Measurements from ENCODE around the gene KPNA4.
"Not testable (repeated sequence)": the region's sequence is repeated elsewhere in the genome, so short reads cannot be mapped to it uniquely, and the experiment has no call there.

The KPNA4 gene

DNA sequence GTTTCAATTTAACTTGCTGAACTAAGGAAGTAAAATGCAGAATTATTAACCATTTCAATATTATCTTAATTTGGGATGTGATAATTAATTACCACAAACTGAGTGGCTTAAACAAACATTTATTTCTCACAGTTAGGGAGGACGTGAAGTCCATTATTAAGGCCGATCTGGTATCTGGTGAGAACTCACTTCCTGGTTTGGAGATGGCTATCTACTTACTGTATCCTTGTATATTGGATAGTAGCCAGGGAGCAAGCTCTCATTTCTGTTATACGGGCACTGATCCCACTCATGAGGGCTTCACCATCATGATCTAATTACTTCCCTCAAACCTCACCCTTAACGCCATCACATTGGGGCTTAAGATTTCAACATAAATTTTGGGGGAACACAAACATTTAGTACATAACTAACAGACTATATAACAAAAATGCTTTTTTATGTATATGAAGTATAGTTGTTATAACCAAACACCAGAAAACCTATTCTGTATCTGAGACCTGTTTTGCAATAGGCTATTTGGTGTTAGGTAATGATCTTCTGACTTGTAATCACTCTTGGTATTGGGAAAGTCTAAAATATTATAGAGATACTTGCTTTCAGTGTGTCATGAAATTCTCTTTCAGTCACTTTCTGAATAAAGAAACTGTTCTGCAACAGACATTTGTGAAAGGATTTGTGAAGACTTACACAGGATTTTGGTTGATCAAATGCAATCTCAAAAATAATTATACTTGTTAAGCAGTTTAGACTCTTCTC is 4.7 kb upstream of the KPNA4 start:
- DNase-seq: no peak

DNA sequence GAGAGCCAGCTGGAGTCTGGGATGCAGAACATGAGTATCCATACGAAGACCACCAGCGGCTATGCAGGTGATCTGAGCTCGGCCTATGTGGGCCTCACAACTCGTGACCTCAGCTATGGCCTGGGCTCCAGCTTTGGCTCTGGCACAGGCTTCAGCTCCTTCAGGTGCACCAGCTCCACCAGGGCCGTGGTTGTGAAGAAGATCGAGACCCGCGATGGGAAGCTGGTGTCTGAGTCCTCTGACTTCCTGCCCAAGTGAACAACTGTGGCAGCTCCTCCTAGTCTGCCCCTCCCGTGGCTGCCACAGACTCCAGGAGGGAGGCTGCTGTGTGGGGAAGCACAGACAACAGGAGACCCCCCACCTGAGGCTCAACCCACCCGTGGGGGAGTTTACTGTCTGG is 3.6 kb upstream of the KPNA4 start:
- no peak for DNase-seq

DNA sequence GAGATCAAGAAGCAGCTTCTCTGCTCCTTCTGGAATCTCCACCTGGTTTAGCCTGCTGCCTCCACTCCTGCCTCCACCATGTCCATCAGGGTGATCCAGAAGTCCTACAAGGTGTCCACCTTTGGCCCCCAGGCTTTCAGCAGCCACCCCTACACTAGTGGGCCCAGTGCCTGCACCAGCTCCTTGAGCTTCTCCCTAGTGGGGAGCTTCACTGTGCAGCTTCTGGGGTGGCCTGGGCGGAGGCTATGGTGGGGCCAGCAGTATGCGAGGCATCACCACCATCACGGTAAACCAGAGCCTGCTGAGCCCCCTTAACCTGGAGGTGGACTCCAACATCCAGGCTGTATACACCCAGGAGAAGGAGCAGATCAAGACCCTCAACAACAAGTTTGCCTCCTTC is 2.4 kb upstream of the KPNA4 start:
- no peak for DNase-seq

DNA sequence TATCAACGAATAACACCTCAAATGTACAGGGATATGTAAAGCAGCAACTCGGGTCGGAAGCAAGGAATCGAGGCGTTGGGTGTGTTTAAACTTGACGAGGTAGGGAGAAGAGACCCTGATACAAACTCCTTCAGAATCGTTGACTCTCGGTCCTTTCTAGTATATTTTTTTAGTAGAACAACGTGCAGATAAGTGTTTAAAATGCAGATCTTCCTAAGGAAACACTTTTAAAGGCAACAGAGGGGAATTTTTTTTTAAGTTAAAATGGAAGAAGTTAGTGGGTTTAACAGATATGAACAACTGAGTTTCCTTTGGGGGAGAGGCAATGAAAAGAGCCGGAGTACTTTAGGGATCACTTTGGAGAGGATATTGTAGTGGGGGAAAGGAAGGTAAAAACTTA is 1.1 kb upstream of the KPNA4 start:
- no peak for DNase-seq

DNA sequence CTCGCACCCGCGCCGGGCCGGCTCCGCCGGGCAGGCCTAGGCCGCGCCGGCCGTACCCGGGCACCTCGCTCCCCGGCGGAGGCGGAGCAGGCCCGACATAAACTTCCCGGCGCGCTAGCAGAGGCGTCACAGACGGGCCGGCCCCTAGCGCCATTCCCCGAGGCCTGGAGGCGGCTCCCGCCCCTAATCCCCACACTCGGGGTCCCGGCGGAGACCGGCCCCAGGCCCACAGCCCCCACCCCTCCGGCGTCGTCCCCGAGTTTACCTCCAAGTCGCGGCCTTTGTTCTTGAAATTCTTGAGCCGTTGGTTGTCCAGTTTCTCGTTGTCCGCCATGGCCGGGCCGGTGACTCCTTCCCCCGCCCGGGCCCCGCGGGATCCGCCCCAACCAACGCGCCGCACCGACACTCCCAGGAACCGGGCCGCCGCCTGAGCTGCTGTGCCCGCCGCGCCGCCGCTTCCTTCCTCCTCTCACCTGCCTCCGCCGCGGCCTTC is 376 bp downstream of the KPNA4 start:
- DNase-seq: peak; percentile 63

DNA sequence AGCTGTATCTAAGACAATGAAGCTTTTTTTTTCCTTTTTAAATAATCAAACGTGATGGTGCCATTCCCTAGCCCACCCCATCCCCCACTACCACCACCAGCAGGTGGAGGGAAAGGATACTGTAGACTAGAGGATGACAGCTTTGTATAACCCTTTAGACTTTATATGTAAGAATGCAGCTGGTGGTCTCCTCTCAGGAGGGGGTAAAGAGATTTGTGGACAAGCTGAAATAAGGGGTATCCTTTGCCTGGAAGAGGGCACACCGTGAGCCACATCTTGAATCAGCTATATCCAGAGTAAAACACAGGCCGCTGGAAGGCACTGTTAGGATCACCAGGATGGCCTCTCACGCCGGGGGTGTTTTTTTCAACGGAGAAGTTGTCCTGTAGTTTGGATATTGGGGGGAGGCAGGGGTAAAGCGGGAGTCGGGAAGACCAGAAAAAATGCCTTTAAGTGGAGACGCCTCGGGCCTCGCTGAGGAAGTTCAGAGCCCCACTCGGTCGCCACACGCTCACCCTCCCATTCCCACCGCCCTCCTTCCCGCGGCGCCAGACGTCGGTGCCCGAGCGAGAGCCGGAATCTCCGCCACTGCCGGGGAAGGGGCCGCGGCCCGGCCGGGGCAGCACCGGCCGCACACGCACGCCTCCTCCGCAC is 986 bp downstream of the KPNA4 start:
- DNase-seq: peak; percentile 63

DNA sequence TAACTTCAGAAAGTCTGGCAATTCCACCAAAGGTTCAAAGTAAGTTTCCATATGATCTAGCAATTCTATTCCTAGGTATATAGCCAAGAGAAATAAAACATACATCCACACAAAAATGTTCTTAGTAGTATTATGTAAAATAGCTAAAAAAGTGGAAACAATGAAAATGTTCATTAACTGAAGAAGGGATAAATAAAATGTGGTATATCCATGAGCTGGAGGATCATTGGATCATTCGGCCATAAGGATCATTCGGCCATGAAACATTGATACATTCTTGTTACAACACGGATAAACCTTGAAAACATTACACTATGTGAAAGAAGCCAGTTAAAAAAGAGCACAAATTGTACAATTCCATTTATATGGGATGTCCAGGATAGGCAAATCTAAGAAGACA is 2.4 kb downstream of the KPNA4 start:
- no peak for DNase-seq

DNA sequence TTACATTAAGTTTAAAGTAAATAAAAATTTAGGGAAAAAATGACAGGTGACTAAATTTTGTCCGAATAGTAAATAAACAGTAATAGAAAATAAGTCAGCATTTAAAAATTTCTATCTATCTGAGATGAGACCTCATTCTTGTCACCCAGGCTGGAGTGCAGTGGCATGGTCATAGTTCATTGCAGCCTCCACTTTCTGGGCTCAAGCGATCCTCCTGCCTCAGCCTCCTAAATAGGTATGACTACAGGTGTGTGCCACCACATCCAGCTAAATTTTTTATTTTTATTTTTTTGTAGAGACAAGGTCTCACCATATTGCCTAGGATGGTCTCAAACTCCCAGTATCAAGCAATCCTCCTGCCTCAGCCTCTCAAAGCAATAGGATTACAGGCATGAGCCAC is 7.8 kb downstream of the KPNA4 start:
- no peak for DNase-seq

DNA sequence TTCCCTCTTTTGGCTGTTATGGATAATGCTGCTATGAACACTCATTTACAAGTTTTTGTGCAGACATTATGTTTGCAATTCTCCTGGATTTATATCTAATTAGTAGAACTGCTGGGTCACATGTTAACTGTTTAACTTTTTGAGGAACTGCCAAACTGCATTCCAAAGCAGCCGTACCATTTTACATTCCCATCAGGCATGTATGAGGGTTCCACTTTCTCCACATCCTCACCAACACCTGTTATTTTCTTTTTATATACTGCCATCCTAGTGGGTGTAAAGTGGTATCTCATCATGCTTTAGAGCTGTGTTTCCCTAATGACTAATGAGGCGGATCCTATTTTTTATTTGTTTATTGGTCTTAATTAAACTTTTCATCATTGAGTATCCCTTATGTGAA is 9.2 kb downstream of the KPNA4 start:
- no peak for DNase-seq

DNA sequence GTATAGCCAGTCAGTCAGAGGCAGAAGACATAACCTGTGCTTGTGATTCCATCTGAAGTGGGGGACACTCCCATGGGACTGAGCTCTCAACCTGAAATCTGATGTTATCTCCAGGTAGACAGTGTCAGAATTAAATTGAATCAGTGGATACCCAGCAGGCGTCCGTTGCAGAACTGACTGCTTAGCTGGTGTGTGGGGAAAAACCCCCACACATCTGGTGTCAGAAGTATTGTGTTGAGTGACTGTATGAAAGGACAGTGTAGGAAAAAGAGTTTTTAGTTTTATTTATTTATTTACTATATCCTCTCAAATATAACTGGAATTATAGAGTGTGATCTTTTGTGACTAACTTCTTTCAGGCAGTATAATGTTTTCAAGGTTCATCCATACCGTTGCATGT is 10.4 kb downstream of the KPNA4 start:
- DNase-seq: no peak

DNA sequence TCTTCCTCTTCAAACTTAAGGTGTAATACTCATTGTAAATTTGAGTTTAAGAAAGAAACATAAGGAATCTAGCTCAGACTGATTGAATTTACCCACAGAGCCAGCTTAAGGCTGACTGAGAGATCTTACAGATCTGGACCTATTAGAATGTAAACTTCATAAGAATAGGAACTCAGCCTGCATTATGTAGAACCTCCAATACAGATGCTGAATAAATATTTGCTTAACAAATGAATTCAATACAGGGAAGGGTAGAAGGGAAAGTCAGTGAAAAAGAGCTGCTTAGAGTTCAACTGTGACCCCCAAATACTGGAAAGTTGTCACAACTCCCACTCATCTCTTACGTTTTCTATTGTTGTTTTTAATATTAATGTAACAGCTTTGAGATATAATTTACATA is 11.5 kb downstream of the KPNA4 start:
- DNase-seq: no peak

DNA sequence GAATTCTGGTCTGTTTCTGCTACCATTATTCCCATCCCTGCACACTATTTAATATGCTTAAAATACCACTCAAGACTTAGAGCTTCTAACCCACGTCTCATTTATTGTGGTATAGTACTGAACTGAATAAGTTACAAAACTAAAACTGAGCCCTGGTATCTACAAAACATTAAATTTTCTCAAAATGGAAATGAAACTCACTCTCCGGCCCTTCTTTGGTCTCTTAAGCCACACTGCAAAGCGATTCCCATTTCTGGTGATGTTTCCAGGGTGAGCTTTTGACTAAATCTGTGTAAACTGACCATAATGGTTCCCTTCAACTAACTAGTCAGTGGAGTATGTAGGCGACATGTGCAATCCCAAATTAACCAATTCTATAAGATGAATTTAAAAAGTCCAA is 18.6 kb downstream of the KPNA4 start:
- DNase-seq: no peak

DNA sequence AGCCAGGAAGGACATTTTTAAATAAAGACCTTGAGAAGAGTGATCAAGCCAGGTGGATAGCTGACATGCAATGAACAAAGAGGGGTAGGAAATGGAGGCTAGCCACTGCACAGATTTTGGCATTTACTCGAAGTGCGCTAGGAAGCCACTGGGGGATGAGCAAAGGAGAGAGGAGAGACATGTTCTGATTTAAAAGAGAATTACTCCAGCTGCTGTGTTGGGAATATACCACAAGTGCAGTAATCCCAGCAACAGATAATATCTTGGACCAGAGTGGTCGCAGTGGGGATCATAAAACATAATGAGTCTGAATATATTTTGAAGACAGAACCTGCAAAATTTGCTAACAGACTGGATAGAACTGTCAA is 19.9 kb downstream of the KPNA4 start:
- DNase-seq: no peak

DNA sequence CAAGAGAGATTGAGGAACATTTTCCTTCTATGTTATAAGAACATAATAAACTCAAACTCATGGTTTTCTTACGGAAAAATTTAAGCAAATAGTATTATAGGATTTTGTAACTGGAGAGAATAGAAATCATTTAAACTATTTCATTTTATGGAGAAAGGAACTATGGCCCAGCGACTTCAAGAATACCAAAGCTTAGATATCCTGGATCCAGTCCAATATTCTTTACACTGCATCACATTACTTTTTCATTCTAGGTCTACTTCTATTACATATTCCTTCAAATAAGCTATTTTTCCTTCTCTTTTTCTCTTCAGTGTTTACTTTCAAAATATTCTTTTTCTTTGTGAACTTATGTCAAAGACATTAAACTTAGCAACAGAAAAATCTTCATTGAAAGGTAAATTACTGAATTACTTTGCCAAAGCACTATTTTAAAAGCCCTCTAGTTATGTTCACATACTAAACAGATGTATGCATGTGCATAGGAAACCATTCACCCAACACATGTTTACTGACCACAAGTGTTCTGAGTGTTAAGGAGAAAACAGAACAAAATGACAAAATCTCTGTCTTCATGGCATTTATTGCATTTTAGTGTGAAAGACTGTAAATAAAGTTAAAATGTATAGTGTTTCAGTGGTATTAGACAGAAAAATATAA is 20.4 kb downstream of the KPNA4 start:
- DNase-seq: no peak

DNA sequence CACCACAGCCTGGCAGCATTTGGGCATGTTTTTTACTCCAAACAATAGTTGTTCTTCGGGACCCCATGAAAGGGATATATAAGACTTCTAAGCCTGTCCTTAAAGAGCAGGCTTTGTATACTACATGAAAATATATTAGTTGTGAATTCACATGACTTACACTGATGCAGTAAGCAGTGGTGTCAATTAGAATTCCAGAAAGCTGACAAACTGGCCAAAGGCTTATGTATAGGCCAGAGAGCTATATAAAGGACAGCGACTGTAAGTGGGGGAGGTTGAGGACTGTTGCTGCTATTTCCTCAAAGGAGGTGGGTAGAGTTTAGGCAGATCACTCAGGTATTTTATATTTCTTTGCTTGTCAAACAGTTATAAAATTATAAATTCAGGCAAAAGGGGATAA is 24.8 kb downstream of the KPNA4 start:
- no peak for DNase-seq

DNA sequence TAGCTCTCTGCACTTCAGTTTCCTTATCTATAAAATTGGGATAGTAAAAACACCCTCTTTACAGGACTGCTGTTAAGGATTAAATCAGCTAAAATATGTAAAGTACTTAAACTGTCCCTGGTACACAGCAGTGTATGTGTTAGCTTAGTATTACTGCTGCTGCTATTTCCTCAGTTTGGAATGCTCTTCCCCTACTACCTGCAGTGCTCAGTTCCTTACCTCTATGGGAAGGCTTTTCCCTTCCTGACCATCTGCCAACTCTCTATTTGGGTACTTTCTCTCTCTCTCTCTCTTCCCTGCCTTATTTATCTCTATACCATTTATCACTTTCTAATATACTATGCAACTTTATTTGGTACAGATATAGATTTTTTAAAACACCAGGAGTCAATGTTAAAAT is 26.5 kb downstream of the KPNA4 start:
- DNase-seq: no peak

DNA sequence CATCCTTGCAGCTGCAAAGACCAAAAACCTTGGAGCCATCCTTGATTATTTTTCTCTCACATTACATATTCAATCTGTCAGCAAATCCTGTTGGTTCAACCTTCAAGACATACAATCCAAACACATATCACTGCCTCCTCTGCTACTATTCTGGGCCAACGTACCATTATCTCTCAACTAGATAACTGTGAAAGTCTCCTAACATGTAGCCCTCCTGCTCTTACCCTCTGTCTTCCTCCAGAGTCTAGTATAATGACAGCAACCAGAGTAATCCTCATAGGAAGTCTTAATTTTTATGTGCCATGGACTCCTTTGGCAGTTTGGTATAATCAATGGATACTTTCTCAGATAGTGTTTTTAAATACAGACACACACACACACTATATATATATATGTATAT is 27.6 kb downstream of the KPNA4 start:
- DNase-seq: no peak

DNA sequence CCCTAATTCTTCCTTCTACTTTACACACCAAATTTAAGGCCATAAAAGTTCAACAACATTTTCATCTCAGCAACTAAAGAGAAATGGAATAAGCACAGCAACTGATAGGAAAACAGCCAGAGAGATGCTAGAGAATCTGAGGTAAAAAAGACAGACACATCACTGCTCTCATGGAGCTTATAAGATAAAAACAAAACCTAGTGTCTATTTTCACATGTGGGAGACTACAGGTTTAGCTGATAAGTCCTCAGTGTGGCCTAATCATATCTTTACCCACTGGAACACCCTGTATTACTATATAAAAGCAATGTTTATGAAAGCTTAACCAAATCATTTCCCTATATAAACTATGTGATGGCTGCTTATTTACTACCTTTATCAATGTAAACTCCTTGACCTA is 33.0 kb downstream of the KPNA4 start:
- no peak for DNase-seq

DNA sequence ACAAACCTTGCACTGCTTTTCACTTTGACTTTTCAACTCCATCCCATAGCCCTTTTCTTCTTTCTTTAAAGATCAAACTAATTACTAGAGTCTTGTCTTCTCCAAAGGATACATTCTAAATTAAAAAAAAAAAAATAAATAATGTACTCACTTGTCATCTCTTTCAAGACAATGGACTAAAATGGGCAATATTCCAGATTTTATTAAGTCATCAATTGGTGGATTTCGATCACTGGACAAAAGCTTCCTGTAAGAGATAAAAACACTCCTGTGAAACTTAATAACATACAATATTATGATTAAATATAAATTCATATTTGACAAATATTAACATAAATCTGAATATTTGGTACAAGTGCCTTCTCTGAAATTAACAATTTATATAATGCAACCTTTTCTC is 34.1 kb downstream of the KPNA4 start:
- DNase-seq: no peak

DNA sequence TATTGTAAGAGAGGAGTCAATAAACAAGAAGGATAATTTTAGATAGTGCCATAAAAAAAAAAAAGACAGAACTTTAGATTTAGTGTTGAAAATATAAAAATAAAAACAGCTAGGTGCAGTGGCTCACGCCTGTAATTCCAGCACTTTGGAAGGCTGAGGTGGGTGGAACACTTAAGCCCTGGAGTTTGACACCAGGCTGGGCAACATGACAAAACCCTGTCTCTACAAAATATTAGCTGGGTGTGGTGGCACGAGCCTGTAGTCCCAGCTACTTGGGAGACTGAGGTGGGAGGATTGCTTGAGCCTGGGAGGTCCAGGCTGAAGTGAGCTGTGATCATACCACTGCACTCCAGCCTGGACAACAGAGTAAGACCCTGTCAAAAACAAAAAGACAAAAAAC is 49.0 kb downstream of the KPNA4 start:
- not testable (repeated sequence) for DNase-seq

DNA sequence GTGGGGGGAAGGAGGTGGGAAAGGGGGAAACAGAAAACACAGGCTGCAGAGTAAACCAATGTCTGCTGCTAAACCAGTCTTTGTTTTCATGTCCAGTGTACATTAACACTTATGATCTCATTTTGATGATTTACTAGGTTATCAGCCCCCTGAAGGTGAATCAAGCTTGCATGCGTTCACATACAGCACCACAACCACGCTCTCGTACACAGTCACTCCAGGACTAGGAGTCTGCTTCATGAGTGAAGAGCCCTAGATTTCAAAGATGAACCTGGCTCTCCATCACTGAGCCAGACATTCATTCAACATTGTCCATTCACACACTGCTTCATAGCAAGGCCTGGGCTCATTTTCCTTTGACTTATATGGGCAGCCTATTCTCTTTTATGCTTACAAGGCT is 64.0 kb downstream of the KPNA4 start:
- no peak for DNase-seq

DNA sequence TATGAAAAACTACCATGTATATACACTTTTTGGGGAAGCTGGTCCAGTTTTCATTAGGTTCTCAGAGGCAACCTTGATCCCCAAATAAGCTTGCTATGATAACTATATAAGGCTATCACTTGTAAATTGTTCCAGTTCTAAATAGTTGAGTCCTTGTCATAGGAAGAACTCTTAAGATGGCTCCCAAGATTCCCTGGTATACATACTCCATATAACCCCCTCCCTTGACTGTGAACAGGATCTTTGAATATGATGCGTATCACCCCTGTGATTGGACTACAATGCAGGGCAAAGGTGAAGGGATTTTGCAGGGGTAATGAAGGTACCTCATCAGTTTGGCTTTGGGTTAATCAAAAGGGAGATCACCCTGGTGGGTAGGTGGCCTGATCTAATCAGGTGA is 67.2 kb downstream of the KPNA4 start:
- no peak for DNase-seq

DNA sequence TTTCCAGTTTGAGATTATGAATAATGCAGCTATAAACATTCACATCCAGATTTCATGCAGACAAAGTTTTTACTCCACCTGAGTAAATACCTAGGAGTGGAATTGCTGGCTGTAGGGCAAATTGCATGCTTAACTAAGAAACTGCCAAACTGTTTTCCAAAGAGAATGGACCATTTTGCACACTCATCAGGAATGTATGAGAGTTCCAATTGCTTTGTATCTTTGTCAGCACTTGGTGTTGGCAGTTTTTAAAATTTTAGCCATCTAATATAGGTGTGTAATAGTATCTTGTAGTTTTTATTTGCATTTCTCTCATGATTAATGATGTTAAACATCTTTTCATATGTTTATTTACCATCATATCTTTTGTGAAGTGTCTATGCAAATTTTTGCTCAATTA is 75.2 kb downstream of the KPNA4 start:
- no peak for DNase-seq

DNA sequence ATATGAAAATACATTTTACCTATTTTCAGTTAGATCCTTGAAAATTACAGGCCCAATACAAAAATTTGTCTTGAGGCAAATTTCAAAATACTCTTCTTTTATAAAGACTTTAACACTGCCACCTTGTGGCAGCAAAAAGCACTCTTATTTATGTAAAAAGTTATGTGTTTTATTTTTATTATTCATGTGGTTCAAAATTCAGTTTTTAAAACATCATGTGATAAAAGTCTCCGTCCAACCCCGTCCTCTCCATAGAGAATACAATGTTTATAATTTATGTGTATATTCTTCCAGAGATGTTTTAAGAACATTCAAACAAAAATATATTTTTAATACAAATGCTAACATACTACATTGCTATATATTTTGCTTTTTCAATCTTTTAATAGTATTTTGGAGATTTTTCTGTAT is 78.9 kb downstream of the KPNA4 start:
- DNase-seq: peak; percentile 19
